ENCODE results near the gene FBXL7.

Gene FBXL7

GRCh38 chr5:15492545-15492944 is 7.4 kb upstream of the FBXL7 start:
- Histone ChIP-seq H3K9me3 (ENCODE audit: control insufficient read depth, insufficient read depth, low read length) (no peaks in the 10 kb centered on the region), H3F3A (ENCODE audit: control insufficient read depth, insufficient read depth) (no peaks in the 10 kb centered on the region), H3K9me2 (replicated peaks; ENCODE audit: control insufficient read depth, low read length) (no peaks in the 10 kb centered on the region), H3K4me3 (ENCODE audit: low read length) (no peak overlapping the region), H3K4me1 (ENCODE audit: control insufficient read depth, low read length) (no peaks in the 10 kb centered on the region), H3K27ac (ENCODE audit: low read depth, low read length) (no peak overlapping the region), H3K79me2 (ENCODE audit: control insufficient read depth, low read length) (no peaks in the 10 kb centered on the region), H3K27me3 (ENCODE audit: control insufficient read depth, low read length) (no peaks in the 10 kb centered on the region), H3K36me3 (ENCODE audit: control insufficient read depth, low read length) (no peaks in the 10 kb centered on the region), H4K20me1 (ENCODE audit: control insufficient read depth, insufficient read depth, low read depth, low read length) (no peaks in the 10 kb centered on the region), H3K4me2 (ENCODE audit: low read length) (no peak overlapping the region)
- no peak for TF ChIP-seq EZH2phosphoT487 (IDR thresholded peaks at IDR 0.05; ENCODE audit: borderline replicate concordance, low read length)
- TF ChIP-seq CTCF (IDR thresholded peaks at IDR 0.05; ENCODE audit: low read depth, low read length, poor library complexity, severe bottlenecking): no peak

GRCh38 chr5:15493501-15493900 is 6.5 kb upstream of the FBXL7 start:
- H3K79me2 ChIP-seq (ENCODE audit: control insufficient read depth, low read length): no peaks in the 10 kb centered on the region
- no peaks in the 10 kb centered on the region for H3K4me1 ChIP-seq (ENCODE audit: control insufficient read depth, low read length)
- H3K9me3 ChIP-seq (ENCODE audit: control insufficient read depth, insufficient read depth, low read length): no peaks in the 10 kb centered on the region
- no peaks in the 10 kb centered on the region for H3K36me3 ChIP-seq (ENCODE audit: control insufficient read depth, low read length)
- no peak overlapping the region for H3K4me2 ChIP-seq (ENCODE audit: low read length)
- no peaks in the 10 kb centered on the region for H3F3A ChIP-seq (ENCODE audit: control insufficient read depth, insufficient read depth)
- no peak overlapping the region for H3K27ac ChIP-seq (ENCODE audit: low read depth, low read length)
- H3K4me3 ChIP-seq (ENCODE audit: low read length): no peak overlapping the region
- H3K9me2 ChIP-seq (replicated peaks; ENCODE audit: control insufficient read depth, low read length): no peaks in the 10 kb centered on the region
- no peak for TF ChIP-seq CTCF (IDR thresholded peaks at IDR 0.05; ENCODE audit: low read depth, low read length, poor library complexity, severe bottlenecking)
- TF ChIP-seq EZH2phosphoT487 (IDR thresholded peaks at IDR 0.05; ENCODE audit: borderline replicate concordance, low read length): no peak
- H3K27me3 ChIP-seq (ENCODE audit: control insufficient read depth, low read length): no peaks in the 10 kb centered on the region
- H4K20me1 ChIP-seq (ENCODE audit: control insufficient read depth, insufficient read depth, low read depth, low read length): no peaks in the 10 kb centered on the region

- Histone ChIP-seq H3K4me2 (ENCODE audit: low read length) (no peak overlapping the region), H3K9me3 (ENCODE audit: control insufficient read depth, insufficient read depth, low read length) (no peaks in the 10 kb centered on the region), H3K36me3 (ENCODE audit: control insufficient read depth, low read length) (no peaks in the 10 kb centered on the region), H3K4me3 (ENCODE audit: low read length) (no peak overlapping the region), H3K27ac (ENCODE audit: low read depth, low read length) (no peak overlapping the region), H4K20me1 (ENCODE audit: control insufficient read depth, insufficient read depth, low read depth, low read length) (no peaks in the 10 kb centered on the region), H3K9me2 (replicated peaks; ENCODE audit: control insufficient read depth, low read length) (no peaks in the 10 kb centered on the region), H3F3A (ENCODE audit: control insufficient read depth, insufficient read depth) (no peaks in the 10 kb centered on the region), H3K79me2 (ENCODE audit: control insufficient read depth, low read length) (no peaks in the 10 kb centered on the region), H3K27me3 (ENCODE audit: control insufficient read depth, low read length) (no peaks in the 10 kb centered on the region), H3K4me1 (ENCODE audit: control insufficient read depth, low read length) (no peaks in the 10 kb centered on the region)
- TF ChIP-seq EZH2phosphoT487 (IDR thresholded peaks at IDR 0.05; ENCODE audit: borderline replicate concordance, low read length): no peak
Observed at GRCh38 chr5:15495026-15495425, 5.0 kb upstream of the FBXL7 start.

GRCh38 chr5:15496886-15497285 is 3.1 kb upstream of the FBXL7 start:
- H3K27me3 ChIP-seq (ENCODE audit: control insufficient read depth, low read length): no peaks in the 10 kb centered on the region
- H3K4me3 ChIP-seq (ENCODE audit: low read length): no peak overlapping the region
- no peak overlapping the region for H3K4me2 ChIP-seq (ENCODE audit: low read length)
- H3K9me2 ChIP-seq (replicated peaks; ENCODE audit: control insufficient read depth, low read length): no peaks in the 10 kb centered on the region
- no peak for TF ChIP-seq EZH2phosphoT487 (IDR thresholded peaks at IDR 0.05; ENCODE audit: borderline replicate concordance, low read length)
- TF ChIP-seq CTCF (IDR thresholded peaks at IDR 0.05; ENCODE audit: low read depth, low read length, poor library complexity, severe bottlenecking): no peak
- H3K4me1 ChIP-seq (ENCODE audit: control insufficient read depth, low read length): no peaks in the 10 kb centered on the region
- no peaks in the 10 kb centered on the region for H4K20me1 ChIP-seq (ENCODE audit: control insufficient read depth, insufficient read depth, low read depth, low read length)
- no peaks in the 10 kb centered on the region for H3K79me2 ChIP-seq (ENCODE audit: control insufficient read depth, low read length)
- no peaks in the 10 kb centered on the region for H3F3A ChIP-seq (ENCODE audit: control insufficient read depth, insufficient read depth)
- H3K9me3 ChIP-seq (ENCODE audit: control insufficient read depth, insufficient read depth, low read length): no peaks in the 10 kb centered on the region
- no peak overlapping the region for H3K27ac ChIP-seq (ENCODE audit: low read depth, low read length)
- no peaks in the 10 kb centered on the region for H3K36me3 ChIP-seq (ENCODE audit: control insufficient read depth, low read length)
